ENCODE results near the gene RBM42.

Gene RBM42

DNA sequence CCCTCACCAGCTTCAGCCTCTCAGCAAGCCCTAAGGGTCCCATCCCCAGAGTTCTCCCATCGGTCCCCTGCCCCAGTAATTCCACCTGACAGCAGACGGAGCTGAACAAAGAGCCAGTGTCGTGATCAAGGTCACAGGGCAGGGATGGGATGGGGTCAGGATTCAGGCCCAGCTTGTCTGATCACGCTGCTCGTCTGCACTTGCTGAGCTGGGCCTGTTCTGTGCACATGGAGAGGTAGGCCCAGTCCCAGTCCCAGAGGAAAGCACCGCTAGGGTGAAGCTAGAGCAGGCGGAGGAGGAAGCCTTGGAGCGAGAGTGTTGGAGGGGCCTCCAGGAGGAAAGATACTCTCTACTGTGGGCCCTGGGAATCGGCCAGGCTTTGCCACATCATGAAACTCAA is 7.1 kb upstream of the RBM42 start:
- DNase-seq (ENCODE audit: low spot score) = no peak

DNA sequence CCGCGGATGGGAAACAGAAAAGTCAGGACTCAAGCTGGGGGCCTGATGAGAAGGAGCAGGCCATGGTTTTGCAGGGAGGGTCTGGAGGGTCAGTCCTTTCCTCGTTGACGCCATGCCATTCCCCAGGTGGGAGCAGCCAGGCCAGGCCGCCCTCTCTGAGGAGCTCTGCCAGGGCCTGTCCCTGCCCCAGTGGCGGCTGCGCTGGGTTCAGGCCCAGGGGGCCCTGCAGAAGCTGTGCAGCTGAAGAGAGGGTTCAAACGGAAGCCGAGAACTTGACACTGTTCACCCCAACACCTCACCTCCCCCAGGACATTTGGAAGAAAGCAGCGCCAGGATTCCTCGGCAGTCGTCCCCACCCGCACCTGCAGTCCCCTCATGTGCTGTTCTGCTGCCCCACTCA is 6.1 kb upstream of the RBM42 start:
- DNase-seq (ENCODE audit: low spot score) = no peak

GRCh38 chr19:35623327-35624010 is 5.4 kb upstream of the RBM42 start:
- DNase-seq (ENCODE audit: low spot score) = no peak

DNA sequence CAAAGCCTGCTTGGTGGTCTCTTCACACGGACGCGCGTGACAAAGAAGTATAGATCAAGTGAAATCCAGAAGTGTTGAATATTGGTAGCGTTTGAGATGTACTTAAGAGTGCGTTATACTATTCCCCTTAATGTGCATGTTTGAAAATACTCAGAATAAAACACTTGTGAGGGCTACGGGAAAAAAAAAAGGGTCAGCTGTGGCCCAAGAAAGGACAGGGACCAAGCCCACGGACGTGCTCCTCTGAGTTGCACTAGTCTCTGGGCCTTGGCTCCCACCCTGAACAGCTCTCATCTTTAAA is 622 bp upstream of the RBM42 start:
- DNase-seq (ENCODE audit: low spot score) = no peak

- no peak for DNase-seq (ENCODE audit: low spot score)
These were observed 447 bp downstream of the RBM42 start for GRCh38 chr19:35629332-35629633.

DNA sequence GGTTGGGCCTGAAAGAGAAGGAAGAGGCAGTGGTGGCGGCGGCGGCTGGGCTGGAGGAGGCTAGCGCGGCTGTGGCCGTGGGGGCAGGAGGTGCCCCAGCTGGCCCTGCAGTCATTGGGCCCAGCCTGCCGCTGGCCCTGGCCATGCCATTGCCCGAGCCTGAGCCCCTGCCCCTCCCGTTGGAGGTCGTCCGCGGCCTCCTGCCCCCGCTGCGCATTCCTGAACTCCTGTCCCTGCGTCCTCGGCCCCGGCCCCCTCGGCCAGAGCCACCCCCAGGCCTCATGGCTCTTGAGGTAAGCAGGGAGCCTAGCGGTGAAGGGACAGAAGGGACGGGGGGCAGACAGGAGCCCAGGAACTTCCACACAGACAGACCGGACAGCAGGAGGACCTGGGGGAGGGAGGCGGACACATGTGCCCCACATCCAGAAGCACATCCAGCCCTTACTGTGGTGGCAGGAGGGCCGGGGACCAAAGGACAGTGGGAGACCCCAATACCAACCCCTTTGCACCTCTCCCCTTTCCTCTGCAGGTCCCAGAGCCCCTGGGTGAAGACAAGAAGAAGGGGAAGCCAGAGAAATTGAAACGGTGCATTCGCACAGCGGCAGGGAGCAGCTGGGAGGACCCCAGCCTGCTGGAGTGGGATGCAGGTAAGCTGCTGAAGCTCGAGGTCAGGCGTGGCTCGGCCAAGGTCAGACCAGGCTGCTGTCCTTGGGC is 5.0 kb downstream of the RBM42 start:
- no peak for DNase-seq (ENCODE audit: low spot score)

DNA sequence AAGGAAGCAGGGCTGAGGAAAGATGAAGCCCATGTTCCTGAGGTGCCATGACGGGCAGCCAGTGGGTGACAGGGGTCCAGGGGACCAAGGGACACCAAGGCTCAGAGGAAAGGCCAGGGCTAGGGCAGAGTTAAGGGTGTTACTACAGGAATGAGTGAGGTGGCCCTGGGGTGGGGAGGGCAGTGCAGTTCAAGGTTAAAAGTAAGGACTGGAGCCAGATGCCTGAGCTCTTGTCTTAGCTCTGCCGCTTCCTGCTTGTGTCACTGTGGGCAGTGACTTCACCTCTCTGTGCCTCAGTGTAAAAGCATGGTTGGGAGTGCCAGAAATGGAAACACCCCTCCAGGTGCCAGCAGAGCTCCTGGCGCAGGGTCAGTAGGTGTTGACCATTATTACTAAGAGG is 7.8 kb downstream of the RBM42 start:
- DNase-seq (ENCODE audit: low spot score) = no peak

DNA sequence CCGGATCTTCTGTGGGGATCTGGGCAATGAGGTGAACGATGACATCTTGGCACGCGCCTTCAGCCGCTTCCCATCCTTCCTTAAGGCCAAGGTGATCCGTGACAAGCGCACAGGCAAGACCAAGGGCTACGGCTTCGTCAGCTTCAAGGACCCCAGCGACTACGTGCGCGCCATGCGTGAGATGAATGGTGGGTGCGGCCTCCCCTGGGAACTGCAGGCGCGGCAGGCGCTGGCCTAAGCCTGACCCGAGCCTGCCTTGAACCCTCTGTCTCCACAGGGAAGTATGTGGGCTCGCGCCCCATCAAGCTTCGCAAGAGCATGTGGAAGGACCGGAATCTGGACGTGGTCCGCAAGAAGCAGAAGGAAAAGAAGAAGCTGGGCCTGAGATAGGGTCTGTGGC is 8.3 kb downstream of the RBM42 start:
- no peak for DNase-seq (ENCODE audit: low spot score)

DNA sequence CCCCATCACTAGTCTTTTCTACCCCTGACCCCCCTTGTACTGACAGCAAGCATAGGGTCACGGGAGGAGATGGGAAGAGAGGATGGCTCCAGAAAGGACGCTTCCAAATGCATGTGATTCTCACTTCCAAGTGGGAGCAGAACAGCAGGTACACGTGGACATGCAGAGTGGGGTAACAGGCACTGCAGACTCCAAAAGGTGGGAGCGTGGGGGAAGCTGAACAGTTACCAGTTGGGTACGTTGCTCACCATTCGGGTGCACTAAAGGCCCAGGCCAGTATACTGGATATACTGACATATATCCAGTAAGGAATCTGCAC is 10.4 kb downstream of the RBM42 start:
- no peak for DNase-seq (ENCODE audit: low spot score)

- no peak for DNase-seq (ENCODE audit: low spot score)
These were observed 11.0 kb downstream of the RBM42 start for GRCh38 chr19:35639863-35640262.

- no peak for DNase-seq (ENCODE audit: low spot score)
These were observed 12.8 kb downstream of the RBM42 start, which contains the start of gene ETV2 for GRCh38 chr19:35641515-35642151. ETV2 (plus strand) TSS chr19:35641745; CDS start chr19:35642461, 716 bp downstream.

- DNase-seq (ENCODE audit: low spot score) = no peak
These were observed 13.5 kb downstream of the RBM42 start for GRCh38 chr19:35642312-35642711.

- DNase-seq (ENCODE audit: low spot score) = no peak
These were observed 14.0 kb downstream of the RBM42 start for GRCh38 chr19:35642798-35643254.

- DNase-seq (ENCODE audit: low spot score) = peak; percentile 54
These were observed 14.7 kb downstream of the RBM42 start for GRCh38 chr19:35643255-35644205.

DNA sequence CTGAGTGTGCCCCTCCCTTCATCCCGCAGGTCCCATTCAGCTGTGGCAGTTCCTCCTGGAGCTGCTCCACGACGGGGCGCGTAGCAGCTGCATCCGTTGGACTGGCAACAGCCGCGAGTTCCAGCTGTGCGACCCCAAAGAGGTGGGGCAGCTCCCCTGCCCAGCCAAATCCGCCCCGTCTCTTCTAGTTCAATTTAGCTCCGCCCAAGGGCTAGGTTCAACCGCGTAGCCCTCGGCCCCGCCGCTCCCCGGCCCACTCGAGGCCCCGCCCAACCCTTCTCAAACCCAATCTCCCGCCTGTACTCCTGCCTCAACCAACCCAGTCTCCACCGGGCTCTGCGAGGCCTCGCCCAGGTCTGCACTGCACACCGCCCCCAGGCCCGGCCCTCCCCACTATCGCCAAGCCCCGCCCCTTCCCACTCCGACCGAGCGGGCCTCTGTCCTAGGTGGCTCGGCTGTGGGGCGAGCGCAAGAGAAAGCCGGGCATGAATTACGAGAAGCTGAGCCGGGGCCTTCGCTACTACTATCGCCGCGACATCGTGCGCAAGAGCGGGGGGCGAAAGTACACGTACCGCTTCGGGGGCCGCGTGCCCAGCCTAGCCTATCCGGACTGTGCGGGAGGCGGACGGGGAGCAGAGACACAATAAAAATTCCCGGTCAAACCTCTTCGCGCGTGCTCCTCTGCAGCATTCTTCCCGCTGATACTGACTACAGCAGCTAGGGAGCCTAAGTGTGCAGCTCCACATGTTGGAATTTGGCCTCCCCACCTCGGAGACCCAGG is 15.6 kb downstream of the RBM42 start:
- peak; percentile 59 for DNase-seq (ENCODE audit: low spot score)

DNA sequence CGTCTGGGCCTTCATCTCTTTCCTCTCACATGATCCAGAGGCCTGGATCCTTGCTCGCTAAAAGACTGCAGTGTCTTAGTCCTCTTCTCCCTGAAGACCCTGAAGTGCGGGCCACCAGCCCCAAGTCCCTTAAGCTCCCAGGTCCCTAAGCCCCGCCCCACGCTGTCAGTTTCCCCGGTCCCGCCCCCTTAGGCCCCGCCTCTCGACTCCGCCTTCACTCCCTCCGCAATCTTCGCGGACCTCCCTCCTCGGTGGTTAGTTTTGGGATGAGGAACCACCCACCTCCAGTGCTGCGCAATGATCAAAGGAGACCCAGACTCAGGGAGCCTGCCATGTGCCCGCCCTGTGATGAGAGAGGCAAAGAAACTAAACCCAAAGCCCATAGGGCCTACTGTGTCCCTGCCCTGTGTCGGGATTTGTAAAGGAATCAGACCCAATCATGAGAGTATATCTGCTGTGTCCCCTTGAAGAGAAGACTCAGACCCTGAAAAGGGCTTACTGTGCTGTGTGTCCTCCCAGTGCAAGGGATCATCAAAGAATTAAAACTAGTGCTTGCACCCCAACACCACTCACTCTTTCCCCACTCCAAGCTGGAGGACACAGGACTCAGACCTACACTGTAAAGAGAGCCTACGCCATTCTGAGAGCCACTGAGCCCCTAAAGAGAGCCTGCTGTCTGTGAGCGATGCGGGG is 16.3 kb downstream of the RBM42 start:
- peak; percentile 51 for DNase-seq (ENCODE audit: low spot score)

GRCh38 chr19:35645680-35646511 is 17.1 kb downstream of the RBM42 start:
- no peak for DNase-seq (ENCODE audit: low spot score)

DNA sequence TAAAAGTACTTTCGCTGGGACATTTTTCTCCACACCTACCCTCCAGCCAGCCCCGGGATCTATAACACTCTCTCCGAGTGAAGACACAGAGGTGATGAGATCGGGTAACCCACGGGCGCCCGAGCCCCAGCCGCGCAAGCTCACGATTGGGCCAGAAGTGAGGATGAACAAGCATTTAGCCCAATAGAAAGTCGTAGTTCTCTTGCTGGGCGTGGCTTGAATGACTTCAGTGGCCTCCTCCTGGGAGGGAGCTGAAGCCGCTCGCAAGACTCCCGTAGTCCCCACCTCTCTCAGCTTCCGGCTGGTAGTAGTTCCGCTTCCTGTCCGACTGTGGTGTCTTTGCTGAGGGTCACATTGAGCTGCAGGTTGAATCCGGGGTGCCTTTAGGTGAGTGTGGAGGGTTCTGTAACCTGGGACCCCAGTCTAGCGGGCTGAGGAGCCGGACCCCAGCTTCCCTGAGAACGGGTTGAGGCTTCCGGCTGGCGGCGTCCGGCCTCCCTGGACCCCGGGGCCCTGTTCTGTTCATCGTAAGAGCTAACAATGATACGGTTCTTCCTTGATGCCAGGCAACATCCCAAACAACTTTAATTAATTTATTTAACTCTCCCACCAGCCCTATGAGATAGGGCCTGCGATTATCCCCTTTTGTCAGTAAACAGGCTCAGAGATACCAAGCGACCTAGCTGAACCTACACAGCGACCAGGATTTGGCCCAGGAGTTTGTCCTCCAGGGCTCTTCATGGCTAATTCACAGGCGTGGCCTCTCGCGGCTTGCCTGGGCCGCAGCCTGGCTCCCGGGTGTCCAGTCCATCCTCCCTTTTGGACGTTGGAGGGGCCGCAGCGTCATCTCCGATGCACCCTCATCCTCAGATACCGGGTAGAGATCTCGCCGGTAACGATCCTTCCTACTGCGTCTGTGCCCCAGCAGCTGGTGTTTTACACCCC is 19.5 kb downstream of the RBM42 start, which contains the start of gene COX6B1:
Gene COX6B1 (plus strand): TSS at position 307 of the 945 bp plus-strand sequence. CDS start 2,921 bp downstream, outside the sequence.
- peak; percentile 99 for DNase-seq (ENCODE audit: low spot score)

DNA sequence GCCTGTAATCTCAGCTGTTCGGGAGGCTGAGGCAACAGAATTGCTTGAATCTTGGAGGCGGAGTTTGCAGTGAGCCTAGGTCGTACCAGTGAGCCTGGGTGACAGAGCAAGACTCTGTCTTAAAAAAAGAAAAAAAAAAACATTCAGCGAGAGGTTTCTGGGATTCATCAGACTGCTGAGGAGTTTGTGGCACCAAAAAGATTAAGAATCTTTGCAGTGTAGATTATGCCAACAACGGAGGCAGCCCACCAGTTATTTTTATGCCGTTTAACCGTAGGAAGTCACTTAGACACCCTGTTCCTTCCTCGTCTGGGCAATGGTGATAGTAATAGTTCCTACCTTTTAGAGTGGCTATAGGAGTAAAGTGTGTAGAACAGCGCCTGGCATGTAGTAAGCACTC is 21.7 kb downstream of the RBM42 start:
- DNase-seq (ENCODE audit: low spot score) = no peak
